Neural crest cell (in vitro differentiated cells): ENCODE results near the gene GAK. TPM values are rescaled to one million over a fixed set of nuclear protein-coding genes. Genes with fewer than 3 reads are reported as not detected.

Experiments
- DNase-seq: peaks from one replicate; pipeline ENCODE4 v3.0.0; 2021; ENCODE audit warnings: low read depth, mixed read lengths, low spot score
- H3K27ac Mint-ChIP-seq: one replicate; pipeline ENCODE4 v1.8.0; 2021; ENCODE audit warnings: mild to moderate bottlenecking, mixed read lengths; ENCODE audit not compliant: unreplicated experiment
- H3K27me3 Mint-ChIP-seq: 2 replicates; pipeline ENCODE4 v1.8.0; 2021; ENCODE audit warnings: low read depth, mild to moderate bottlenecking, mixed read lengths
- H3K36me3 Mint-ChIP-seq: 2 replicates; pipeline ENCODE4 v1.8.0; 2021; ENCODE audit warnings: low read depth, mild to moderate bottlenecking, mixed read lengths
- H3K4me1 Mint-ChIP-seq: 2 replicates; pipeline ENCODE4 v1.8.0; 2021; ENCODE audit warnings: mixed read lengths
- H3K4me3 Mint-ChIP-seq: one replicate; pipeline ENCODE4 v1.8.0; 2021; ENCODE audit warnings: mild to moderate bottlenecking, mixed read lengths
- H3K9me3 Mint-ChIP-seq: 2 replicates; pipeline ENCODE4 v1.8.0; 2021; ENCODE audit warnings: mixed read lengths
- CTCF ChIP-seq: fragments of 200-600 bp; sonication (generic); conservative IDR thresholded peaks from 2 replicates; pipeline ENCODE4 v1.5.0; 2021; ENCODE audit warnings: antibody characterized with exemption, mild to moderate bottlenecking
- total RNA-seq: library from RNA; stranded (reverse); gene quantifications from 2 replicates; pipeline ENCODE4 v1.2.1, GENCODE V29; 2021

Gene GAK
- total RNA-seq, 1 donor from 2014 or later: 87.7 TPM

- DNase-seq: no peak
- no peak for TF ChIP-seq CTCF
- H3K4me3 Mint-ChIP-seq: peak overlapping the region; percentile 41
- H3K27ac Mint-ChIP-seq: no peak overlapping the region
- no peaks in the 10 kb centered on the region for H3K9me3 Mint-ChIP-seq
- H3K4me1 Mint-ChIP-seq: no peaks in the 10 kb centered on the region
- no peaks in the 10 kb centered on the region for H3K36me3 Mint-ChIP-seq
- H3K27me3 Mint-ChIP-seq: peaks cover 40% of the 10 kb centered on the region
Measured at GRCh38 chr4:828641-829271, 103.4 kb downstream of the GAK start.

- H3K4me1 Mint-ChIP-seq: no peaks in the 10 kb centered on the region
- H3K4me3 Mint-ChIP-seq: peak overlapping the region; percentile 63
- no peaks in the 10 kb centered on the region for H3K9me3 Mint-ChIP-seq
- H3K27me3 Mint-ChIP-seq: peaks cover 53% of the 10 kb centered on the region
- no peak overlapping the region for H3K27ac Mint-ChIP-seq
- no peak for TF ChIP-seq CTCF
- DNase-seq: no peak
- H3K36me3 Mint-ChIP-seq: no peaks in the 10 kb centered on the region
Measured at GRCh38 chr4:827209-828081, 104.7 kb downstream of the GAK start.

GRCh38 chr4:826508-827208, 105.5 kb downstream of the GAK start:
- Mint-ChIP-seq H3K4me3 (no peak overlapping the region), H3K4me1 (no peaks in the 10 kb centered on the region), H3K36me3 (no peaks in the 10 kb centered on the region), H3K27ac (no peak overlapping the region), H3K9me3 (no peaks in the 10 kb centered on the region), H3K27me3 (peaks cover 61% of the 10 kb centered on the region)
- TF ChIP-seq CTCF: no peak
- no peak for DNase-seq

GRCh38 chr4:825971-826330, 106.2 kb downstream of the GAK start, which contains the start of gene CPLX1:
TSS of gene CPLX1 (minus strand) at chr4:826129. CDS start at chr4:824522, 1,607 bp downstream.
- TF ChIP-seq CTCF: no peak
- no peak for DNase-seq
- H3K4me1 Mint-ChIP-seq: no peaks in the 10 kb centered on the region
- H3K9me3 Mint-ChIP-seq: no peaks in the 10 kb centered on the region
- peaks cover 68% of the 10 kb centered on the region for H3K27me3 Mint-ChIP-seq
- H3K4me3 Mint-ChIP-seq: no peak within 1 kb of the TSS
- H3K36me3 Mint-ChIP-seq: no peaks in the 10 kb centered on the region
- no peak within 1 kb of the TSS for H3K27ac Mint-ChIP-seq

- no peak overlapping the region for H3K4me3 Mint-ChIP-seq
- no peak for TF ChIP-seq CTCF
- peaks cover 72% of the 10 kb centered on the region for H3K27me3 Mint-ChIP-seq
- H3K27ac Mint-ChIP-seq: no peak overlapping the region
- no peaks in the 10 kb centered on the region for H3K4me1 Mint-ChIP-seq
- DNase-seq: no peak
- no peaks in the 10 kb centered on the region for H3K9me3 Mint-ChIP-seq
- H3K36me3 Mint-ChIP-seq: no peaks in the 10 kb centered on the region
Measured at GRCh38 chr4:825063-825970, 106.8 kb downstream of the GAK start.
